D721Med (cell line): ENCODE measurements around the gene XYLB.

Source experiments
- DNase-seq: peaks from one replicate; pipeline ENCODE4 v3.0.0; 2011; ENCODE audit warnings: low spot score; ENCODE audit not compliant: insufficient read length
- FAIRE-seq: peaks from 2 replicates; lab custom pipeline; 2011; peaks lifted over from hg19 to GRCh38; lab: Jason Lieb, UNC
- TF ChIP-seq, protein P1 (sequence below): IDR thresholded peaks from 2 replicates; pipeline ENCODE4 v1.5.1; 2012; ENCODE audit warnings: mild to moderate bottlenecking, control low read depth; ENCODE audit not compliant: insufficient read depth; ENCODE audit errors: missing control alignments

Gene XYLB

DNA sequence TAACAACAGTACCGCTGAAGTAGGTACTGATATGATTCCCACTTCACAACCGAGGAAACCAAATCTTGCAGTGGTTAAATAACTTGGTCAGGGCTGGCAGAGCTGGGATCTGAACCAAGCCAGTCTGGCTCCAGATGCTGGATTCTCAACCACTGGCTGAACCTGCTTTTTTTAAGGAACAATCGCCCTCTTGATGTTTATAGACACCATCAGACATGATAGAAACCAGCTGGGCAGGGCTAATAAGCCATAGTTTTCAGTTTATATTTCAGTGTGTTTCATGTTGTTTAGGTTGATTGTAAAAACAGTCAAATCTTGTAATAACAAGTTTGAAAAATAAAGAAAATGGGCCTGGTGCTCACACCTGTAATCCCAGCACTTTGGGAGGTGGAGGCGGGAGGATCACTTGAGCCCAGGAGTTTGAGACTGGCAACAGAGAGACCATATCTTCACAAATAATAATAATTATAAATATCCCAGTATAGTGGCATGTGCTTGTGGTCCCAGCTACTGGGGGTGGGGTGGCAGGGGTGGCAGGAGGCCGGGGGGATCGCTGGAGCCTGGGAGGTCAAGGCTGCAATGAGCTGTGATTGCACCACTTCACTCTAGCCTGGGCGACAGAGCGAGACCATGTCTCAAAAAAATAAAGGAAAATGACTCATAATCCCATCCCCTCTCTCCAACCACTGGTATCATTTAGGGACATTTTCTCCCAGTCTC, 36.7 kb downstream of the XYLB start:
- FAIRE-seq (no peak), DNase-seq (no peak)
- TF ChIP-seq, protein P1, sequence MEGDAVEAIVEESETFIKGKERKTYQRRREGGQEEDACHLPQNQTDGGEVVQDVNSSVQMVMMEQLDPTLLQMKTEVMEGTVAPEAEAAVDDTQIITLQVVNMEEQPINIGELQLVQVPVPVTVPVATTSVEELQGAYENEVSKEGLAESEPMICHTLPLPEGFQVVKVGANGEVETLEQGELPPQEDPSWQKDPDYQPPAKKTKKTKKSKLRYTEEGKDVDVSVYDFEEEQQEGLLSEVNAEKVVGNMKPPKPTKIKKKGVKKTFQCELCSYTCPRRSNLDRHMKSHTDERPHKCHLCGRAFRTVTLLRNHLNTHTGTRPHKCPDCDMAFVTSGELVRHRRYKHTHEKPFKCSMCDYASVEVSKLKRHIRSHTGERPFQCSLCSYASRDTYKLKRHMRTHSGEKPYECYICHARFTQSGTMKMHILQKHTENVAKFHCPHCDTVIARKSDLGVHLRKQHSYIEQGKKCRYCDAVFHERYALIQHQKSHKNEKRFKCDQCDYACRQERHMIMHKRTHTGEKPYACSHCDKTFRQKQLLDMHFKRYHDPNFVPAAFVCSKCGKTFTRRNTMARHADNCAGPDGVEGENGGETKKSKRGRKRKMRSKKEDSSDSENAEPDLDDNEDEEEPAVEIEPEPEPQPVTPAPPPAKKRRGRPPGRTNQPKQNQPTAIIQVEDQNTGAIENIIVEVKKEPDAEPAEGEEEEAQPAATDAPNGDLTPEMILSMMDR = no peak

- FAIRE-seq (no peak), DNase-seq (no peak)
- TF ChIP-seq, protein P1 = no peak
These were observed 40.6 kb downstream of the XYLB start for GRCh38 chr3:38386992-38387750.

GRCh38 chr3:38387862-38388261, 41.3 kb downstream of the XYLB start:
- no peak for DNase-seq
- FAIRE-seq = no peak
- TF ChIP-seq, protein P1 = no peak

- TF ChIP-seq, protein P1 = no peak
- no peak for FAIRE-seq
- no peak for DNase-seq
These were observed 46.1 kb downstream of the XYLB start for GRCh38 chr3:38392604-38393163.

DNA sequence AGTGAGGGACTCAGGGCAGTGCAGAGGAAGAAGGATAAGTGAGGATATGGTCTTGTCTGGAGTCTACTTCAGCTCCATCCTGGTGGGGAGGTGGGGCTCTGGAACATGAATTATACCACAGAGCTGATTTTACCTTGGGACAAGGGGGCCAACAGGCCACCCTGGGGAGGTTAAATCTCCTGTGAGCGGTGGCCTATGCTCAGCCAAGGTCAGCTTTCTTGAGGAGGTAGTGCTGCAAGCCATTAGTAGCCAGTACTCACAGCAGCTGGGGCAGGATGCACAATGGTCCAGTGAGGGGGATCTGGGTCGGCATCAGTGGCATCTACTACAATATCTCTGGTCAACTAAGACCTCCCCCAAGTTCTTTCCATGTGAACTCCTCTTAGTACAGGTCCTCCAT, 49.7 kb downstream of the XYLB start:
- FAIRE-seq (no peak), DNase-seq (no peak)
- TF ChIP-seq, protein P1 = no peak

DNA sequence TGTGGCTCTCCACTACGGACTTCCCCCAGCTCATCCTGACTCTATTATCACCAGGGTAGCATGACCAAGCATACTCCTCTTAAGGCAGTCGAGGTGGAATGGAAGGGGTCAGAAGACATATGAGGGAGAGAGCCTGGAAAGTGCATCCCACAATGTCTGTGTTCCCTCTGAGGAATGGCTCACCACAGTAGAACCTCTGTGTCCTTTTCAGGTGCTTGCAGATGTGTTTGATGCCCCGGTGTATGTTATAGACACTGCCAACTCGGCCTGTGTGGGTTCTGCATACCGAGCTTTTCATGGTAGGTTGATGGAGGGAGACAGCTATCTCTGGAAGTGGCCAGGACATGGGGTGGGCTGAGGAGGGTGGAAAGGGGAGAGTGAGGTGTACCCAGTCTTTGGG, 50.3 kb downstream of the XYLB start:
- FAIRE-seq (no peak), DNase-seq (no peak)
- TF ChIP-seq, protein P1 = no peak

- no peak for FAIRE-seq
- DNase-seq = no peak
- TF ChIP-seq, protein P1 = no peak
These were observed 50.7 kb downstream of the XYLB start for GRCh38 chr3:38397320-38397719.
